ENCODE data around the gene CCR5.

The CCR5 gene

GRCh38 chr3:46359733-46360493 is 10.8 kb upstream of the CCR5 start:
- DNase-seq: no peak

DNA sequence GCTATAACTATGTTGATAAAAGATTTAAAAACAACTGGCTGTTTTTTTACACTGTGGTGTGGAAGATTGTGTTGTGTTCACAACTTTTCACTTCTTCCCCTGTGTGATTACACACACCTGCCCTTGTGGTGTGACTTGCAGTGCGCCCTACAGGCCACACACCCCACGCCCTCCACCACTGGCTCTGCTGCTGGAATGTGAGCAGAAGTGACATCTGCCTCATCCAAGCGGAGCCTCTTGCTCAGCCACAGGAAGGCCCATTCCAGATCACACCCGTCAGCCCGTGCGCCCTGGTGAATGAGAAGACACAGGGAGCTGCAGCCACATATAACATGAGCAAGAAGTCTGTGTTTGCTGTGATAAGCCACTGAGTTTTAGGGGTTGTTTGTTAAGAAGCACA is 9.8 kb upstream of the CCR5 start:
- DNase-seq: no peak

- DNase-seq: no peak
Measured at GRCh38 chr3:46361408-46362283, 9.1 kb upstream of the CCR5 start.

GRCh38 chr3:46365041-46365440 is 5.7 kb upstream of the CCR5 start:
- no peak for DNase-seq

GRCh38 chr3:46365737-46366524 is 4.8 kb upstream of the CCR5 start:
- no peak for DNase-seq

DNA sequence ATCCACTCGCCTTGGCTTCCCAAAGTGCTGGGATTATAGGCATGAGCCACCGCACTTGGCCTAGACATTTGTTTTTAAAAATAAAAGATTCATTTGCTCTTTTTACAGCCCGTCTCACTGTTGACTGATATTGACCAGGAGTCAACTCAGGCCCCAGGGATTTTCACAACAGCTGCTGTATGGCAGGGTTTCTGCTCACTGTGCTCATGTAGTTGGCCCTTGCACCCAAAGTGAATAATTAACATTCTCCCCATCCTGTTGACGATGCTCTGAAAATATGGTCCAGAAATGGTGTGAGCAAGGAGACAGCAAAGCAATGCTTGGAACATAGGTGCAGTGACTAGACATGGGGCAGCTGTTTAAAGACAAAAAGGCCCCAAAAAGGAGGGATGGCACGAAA is 2.9 kb upstream of the CCR5 start:
- no peak for DNase-seq

DNA sequence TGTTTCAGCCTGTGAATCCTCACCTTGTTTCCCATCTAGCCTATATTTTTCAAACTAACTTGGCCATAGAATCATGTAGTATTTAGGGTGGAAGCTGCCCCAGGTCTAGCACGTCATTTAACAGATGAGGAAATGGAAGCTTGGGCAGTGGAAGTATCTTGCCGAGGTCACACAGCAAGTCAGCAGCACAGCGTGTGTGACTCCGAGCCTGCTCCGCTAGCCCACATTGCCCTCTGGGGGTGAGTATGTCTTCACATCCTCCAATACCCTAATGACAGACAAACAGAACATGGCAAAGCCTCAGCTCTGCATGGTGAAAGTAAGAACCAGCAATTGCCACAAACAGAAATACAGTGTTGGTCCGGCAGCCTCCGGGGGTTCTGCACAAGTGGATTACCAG is 2.2 kb upstream of the CCR5 start:
- DNase-seq: peak; percentile 4 to 39

DNA sequence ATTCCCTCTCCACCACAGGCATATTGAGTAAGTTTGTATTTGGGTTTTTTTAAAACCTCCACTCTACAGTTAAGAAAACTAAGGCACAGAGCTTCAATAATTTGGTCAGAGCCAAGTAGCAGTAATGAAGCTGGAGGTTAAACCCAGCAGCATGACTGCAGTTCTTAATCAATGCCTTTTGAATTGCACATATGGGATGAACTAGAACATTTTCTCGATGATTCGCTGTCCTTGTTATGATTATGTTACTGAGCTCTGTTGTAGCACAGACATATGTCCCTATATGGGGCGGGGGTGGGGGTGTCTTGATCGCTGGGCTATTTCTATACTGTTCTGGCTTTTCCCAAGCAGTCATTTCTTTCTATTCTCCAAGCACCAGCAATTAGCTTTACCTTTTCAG is 1.6 kb upstream of the CCR5 start:
- DNase-seq: no peak

- no peak for DNase-seq
Measured at GRCh38 chr3:46369675-46370132, 1.0 kb upstream of the CCR5 start.

DNA sequence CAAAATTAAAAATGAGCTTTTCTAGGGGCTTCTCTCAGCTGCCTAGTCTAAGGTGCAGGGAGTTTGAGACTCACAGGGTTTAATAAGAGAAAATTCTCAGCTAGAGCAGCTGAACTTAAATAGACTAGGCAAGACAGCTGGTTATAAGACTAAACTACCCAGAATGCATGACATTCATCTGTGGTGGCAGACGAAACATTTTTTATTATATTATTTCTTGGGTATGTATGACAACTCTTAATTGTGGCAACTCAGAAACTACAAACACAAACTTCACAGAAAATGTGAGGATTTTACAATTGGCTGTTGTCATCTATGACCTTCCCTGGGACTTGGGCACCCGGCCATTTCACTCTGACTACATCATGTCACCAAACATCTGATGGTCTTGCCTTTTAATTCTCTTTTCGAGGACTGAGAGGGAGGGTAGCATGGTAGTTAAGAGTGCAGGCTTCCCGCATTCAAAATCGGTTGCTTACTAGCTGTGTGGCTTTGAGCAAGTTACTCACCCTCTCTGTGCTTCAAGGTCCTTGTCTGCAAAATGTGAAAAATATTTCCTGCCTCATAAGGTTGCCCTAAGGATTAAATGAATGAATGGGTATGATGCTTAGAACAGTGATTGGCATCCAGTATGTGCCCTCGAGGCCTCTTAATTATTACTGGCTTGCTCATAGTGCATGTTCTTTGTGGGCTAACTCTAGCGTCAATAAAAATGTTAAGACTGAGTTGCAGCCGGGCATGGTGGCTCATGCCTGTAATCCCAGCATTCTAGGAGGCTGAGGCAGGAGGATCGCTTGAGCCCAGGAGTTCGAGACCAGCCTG is 984 bp downstream of the CCR5 start:
- no peak for DNase-seq

DNA sequence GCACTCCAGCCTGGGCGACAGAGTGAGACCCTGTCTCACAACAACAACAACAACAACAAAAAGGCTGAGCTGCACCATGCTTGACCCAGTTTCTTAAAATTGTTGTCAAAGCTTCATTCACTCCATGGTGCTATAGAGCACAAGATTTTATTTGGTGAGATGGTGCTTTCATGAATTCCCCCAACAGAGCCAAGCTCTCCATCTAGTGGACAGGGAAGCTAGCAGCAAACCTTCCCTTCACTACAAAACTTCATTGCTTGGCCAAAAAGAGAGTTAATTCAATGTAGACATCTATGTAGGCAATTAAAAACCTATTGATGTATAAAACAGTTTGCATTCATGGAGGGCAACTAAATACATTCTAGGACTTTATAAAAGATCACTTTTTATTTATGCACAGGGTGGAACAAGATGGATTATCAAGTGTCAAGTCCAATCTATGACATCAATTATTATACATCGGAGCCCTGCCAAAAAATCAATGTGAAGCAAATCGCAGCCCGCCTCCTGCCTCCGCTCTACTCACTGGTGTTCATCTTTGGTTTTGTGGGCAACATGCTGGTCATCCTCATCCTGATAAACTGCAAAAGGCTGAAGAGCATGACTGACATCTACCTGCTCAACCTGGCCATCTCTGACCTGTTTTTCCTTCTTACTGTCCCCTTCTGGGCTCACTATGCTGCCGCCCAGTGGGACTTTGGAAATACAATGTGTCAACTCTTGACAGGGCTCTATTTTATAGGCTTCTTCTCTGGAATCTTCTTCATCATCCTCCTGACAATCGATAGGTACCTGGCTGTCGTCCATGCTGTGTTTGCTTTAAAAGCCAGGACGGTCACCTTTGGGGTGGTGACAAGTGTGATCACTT is 2.0 kb downstream of the CCR5 start:
- peak in 1 of 2 experiments; percentile 9 for DNase-seq

- no peak for DNase-seq
Measured at GRCh38 chr3:46374755-46375154, 4.0 kb downstream of the CCR5 start.

DNA sequence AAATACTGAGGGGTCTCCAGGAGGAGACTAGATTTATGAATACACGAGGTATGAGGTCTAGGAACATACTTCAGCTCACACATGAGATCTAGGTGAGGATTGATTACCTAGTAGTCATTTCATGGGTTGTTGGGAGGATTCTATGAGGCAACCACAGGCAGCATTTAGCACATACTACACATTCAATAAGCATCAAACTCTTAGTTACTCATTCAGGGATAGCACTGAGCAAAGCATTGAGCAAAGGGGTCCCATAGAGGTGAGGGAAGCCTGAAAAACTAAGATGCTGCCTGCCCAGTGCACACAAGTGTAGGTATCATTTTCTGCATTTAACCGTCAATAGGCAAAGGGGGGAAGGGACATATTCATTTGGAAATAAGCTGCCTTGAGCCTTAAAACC is 4.5 kb downstream of the CCR5 start:
- no peak for DNase-seq

- DNase-seq: no peak
Measured at GRCh38 chr3:46375814-46376213, 5.1 kb downstream of the CCR5 start.

DNA sequence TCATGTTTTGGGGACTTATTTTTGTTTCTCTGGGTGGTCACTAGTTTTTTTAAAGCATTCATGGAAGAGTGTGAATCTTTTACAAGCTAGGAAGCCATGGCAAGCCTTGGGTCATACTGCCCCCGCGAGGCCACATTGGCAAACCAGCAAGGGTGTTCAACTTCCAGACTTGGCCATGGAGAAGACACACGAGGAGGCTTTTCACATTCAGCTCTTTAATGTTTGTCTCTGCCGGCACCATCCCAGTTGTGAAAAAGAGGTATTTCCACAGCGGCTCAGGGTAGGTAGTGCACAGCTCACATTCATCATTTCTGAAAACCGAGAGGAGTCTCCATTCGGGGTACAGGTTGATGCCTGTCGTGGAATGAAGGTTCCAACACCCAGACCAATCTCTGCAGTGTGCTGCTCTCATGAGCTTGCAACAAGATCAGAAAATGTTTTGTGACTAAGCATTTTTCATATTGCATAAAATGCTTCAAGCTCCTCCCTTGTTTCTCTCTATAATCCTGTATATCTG is 7.7 kb downstream of the CCR5 start:
- peak in 1 of 2 experiments; percentile 74 for DNase-seq

DNA sequence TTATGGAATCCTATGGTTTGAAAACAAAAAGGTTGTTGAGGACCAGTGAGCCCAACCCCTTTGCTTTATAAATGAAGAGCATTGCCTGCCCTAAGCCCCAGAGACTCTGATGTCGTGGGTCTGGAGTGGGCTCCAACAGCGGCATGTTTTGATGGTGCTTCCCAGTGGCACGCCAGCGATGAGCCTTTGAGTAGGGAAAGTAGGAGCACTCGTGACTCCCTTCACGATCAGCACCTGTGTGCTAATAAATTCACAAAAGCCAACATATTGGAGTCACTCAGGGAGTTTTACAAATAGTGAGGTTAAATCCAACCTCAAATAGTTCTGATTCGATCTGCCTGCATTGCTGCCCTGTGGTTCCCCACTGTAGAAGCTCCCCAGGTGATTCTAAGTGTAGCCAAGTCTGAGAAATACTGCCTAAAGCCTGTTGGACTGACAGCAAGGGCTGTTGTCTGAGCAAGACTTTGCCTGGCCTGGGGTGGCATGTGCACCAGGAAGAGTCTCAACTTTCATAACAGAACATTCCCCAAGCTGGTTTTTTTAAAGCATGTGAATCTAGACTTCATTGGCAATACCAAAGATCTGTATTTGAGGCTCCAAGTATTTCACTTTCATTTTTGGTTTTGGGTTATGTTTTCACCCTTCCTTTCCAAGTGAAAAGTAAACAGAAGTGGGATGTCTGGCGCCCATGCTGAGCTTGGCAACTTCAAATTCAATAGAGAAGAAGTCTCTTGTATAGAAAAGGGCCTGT is 9.9 kb downstream of the CCR5 start:
- DNase-seq: no peak

DNA sequence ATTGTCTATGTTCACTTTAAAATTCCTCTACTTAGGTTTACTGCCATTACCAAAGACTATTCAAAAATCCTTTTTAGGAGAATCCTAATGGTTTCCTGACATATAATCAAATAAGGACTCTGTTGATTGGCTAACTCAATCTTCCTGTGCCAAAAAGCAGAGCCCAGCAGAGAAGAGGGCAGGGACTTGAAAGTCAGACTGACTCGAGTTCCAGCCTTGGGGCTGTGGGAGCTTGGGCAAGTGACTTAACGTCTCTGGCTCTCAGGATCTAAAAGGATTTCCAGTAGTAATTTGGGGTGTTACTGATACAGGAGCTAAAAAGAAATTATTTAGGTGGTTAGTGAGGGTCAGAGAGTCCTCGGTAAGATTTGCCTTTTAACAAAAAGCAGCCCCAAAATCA is 10.9 kb downstream of the CCR5 start:
- no peak for DNase-seq

DNA sequence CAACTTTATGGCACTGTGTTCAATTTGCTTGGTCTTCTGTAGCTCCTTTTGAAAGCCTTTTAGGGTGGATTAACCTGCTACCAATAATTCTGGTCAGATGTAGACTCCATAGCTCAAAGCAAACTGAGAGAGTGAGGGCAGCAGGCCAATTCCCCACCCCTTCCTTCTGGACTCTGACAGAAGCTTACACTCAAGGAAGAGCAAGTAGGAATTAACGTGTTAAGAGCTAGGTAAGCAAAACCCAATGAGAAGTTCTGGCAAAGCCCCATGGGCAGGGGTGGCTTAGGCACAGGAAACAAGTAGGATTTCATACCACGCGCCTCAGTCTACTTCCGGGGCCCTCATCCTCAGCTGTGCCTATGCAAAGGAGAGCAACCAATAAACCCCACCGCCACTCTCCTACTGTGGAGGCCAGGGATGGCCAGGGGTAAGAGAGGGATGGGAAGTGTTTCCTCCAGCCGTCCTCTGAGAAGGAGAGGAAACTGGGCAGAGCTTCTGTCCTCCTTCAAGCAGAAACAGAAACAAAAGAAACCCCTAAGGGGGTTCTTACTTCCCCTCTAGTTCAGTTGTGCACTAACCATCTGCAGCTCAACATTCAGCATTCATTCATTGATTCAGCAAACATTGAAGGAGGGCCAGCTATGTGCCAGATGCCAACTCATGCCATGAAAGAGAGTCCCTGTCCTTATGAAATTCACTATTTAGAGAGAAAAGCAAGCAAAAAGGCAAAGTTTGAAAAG is 12.6 kb downstream of the CCR5 start:
- DNase-seq: no peak

- DNase-seq: no peak
Measured at GRCh38 chr3:46383951-46384330, 13.2 kb downstream of the CCR5 start.

DNA sequence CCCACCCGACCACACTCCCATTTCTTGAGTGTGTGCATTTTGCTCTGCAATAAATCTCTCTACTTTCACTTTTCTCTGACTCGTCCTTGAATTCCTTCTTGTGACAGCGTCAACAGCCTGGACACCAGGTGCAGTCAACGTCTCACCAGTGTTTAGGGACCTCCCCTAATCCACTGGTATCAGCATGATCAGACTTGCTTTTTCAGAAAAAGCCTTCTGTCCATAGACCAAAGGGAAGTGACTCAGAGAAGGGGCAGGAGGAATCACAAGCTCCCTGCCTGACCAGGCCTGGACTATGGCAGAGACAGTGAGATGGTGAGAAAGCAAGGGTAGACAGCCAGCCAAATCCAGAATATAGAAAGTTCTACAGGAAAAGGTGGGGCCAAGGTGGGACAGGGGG is 15.5 kb downstream of the CCR5 start:
- no peak for DNase-seq

Data from NCI-H526 (cell line).